Caco-2 (cell line): Measurements from ENCODE around the gene FGG. TPM values are rescaled to one million over a fixed set of nuclear protein-coding genes. Genes with fewer than 3 reads are reported as not detected.
A peak's percentile ranks its signal among the peaks of the same experiment; 100 is the strongest.
"Not testable (repeated sequence)": the region's sequence is repeated elsewhere in the genome, so short reads cannot be mapped to it uniquely, and the experiment has no call there.

Experiments used
- BruUV-seq: library from RNA; stranded (reverse); fragments of 400-500 nt; replicated peaks from 2 replicates; lab custom pipeline; 2021; lab: Mats Ljungman, UMichigan
- CTCF ChIA-PET: fragments of 300-600 bp; sonication (Branson Sonifier 250); formaldehyde crosslinking; loops from one replicate; lab custom pipeline; 2022; ENCODE audit warnings: antibody characterized with exemption; lab: Charles Lee
- POLR2A ChIA-PET: fragments of 300-600 bp; sonication (Branson Sonifier 250); formaldehyde crosslinking; loops from one replicate; lab custom pipeline; 2022; ENCODE audit warnings: antibody characterized with exemption; lab: Charles Lee
- DNase-seq, 2 experiments: peaks; one replicate each; pipeline versions ENCODE4 v3.0.0 to v3.0.0-alpha.2; 2020 to 2022
- H3K27me3 ChIP-seq: replicated peaks from 2 replicates; pipeline ENCODE4 v1.6.0; 2011; ENCODE audit warnings: low read length; ENCODE audit not compliant: control insufficient read depth, insufficient read depth
- H3K36me3 ChIP-seq: 2 replicates; pipeline ENCODE4 v1.5.1; 2011; ENCODE audit warnings: low read length; ENCODE audit not compliant: control insufficient read depth, insufficient read depth
- H3K4me1 ChIP-seq: fragments of 250-450 bp; sonication (Bioruptor Pico); 2 replicates; pipeline ENCODE4 v1.5.1; 2020; ENCODE audit warnings: mild to moderate bottlenecking
- H3K4me3 ChIP-seq: 2 replicates; pipeline ENCODE4 v1.5.1; 2011; ENCODE audit warnings: low read depth, mild to moderate bottlenecking, control low read depth, low read length
- H3K9me3 ChIP-seq: fragments of 250-450 bp; sonication (Bioruptor Pico); 2 replicates; pipeline ENCODE4 v1.5.1; 2020; ENCODE audit warnings: mild to moderate bottlenecking, moderate library complexity
- H3K27ac Mint-ChIP-seq: one replicate; pipeline ENCODE4 v1.8.0; 2022; ENCODE audit warnings: mixed read lengths; ENCODE audit not compliant: unreplicated experiment
- H3K27me3 Mint-ChIP-seq: one replicate; pipeline ENCODE4 v1.8.0; 2022; ENCODE audit warnings: mixed read lengths; ENCODE audit not compliant: insufficient read depth, unreplicated experiment
- H3K36me3 Mint-ChIP-seq: one replicate; pipeline ENCODE4 v1.8.0; 2022; ENCODE audit warnings: mild to moderate bottlenecking, mixed read lengths; ENCODE audit not compliant: insufficient read depth, unreplicated experiment
- H3K4me1 Mint-ChIP-seq: one replicate; pipeline ENCODE4 v1.8.0; 2022; ENCODE audit warnings: low read depth, mixed read lengths; ENCODE audit not compliant: unreplicated experiment
- H3K4me3 Mint-ChIP-seq: one replicate; pipeline ENCODE4 v1.8.0; 2022; ENCODE audit warnings: mild to moderate bottlenecking, moderate library complexity, mixed read lengths; ENCODE audit not compliant: unreplicated experiment
- H3K9me3 Mint-ChIP-seq: one replicate; pipeline ENCODE4 v1.8.0; 2022; ENCODE audit warnings: mixed read lengths; ENCODE audit not compliant: unreplicated experiment
- intact Hi-C: fragments of 100-400 bp; cut with micrococcal nuclease; formaldehyde crosslinking; loops from one replicate; pipeline ENCODE4 v1.10.0; 2022; ENCODE audit not compliant: unreplicated experiment
- total RNA-seq: library from RNA; stranded (reverse); gene quantifications from 2 replicates; pipeline ENCODE4 v1.2.3, GENCODE V29; 2022
- TF ChIP-seq, protein P1 (sequence below), 2 experiments: fragments of 200-600 bp in 1 of 2; IDR thresholded peaks; 1 replicate in 1 of 2; 2 replicates in 1 of 2; pipeline versions ENCODE4 v1.5.1 to v1.8.0; 2011 to 2022; ENCODE audit warnings: antibody characterized with exemption in 1 of 2, control low read depth in 1 of 2, inconsistent platforms in 1 of 2, low read depth in 1 of 2, low read length in 1 of 2, mild to moderate bottlenecking in 1 of 2, moderate library complexity in 1 of 2; ENCODE audit not compliant: insufficient read depth in 1 of 2, severe bottlenecking in 1 of 2, unreplicated experiment in 1 of 2

Gene FGG
- total RNA-seq, 1 experiment from 2014 or later = 121 TPM

GRCh38 chr4:154602404-154603020 lies 9.9 kb downstream of the FGG start:
- Histone ChIP-seq H3K9me3 (no peaks in the 10 kb centered on the region), H3K4me3 (no peak overlapping the region), H3K4me1 (peaks cover 14% of the 10 kb centered on the region), H3K27me3 (no peaks in the 10 kb centered on the region), H3K36me3 (peaks cover 3% of the 10 kb centered on the region)
- Mint-ChIP-seq H3K4me1 (peaks cover 32% of the 10 kb centered on the region), H3K27ac (no peak overlapping the region), H3K4me3 (no peak overlapping the region), H3K36me3 (peaks cover 6% of the 10 kb centered on the region), H3K9me3 (peaks cover 11% of the 10 kb centered on the region), H3K27me3 (no peaks in the 10 kb centered on the region)
- intact Hi-C loops = no loop called here
- no TSS peak for BruUV-seq
- POLR2A ChIA-PET = no interaction called here
- CTCF ChIA-PET = interaction anchor here (1.3 kb wide), 1 partner anchor 42 kb away, joined by 3 read pairs; no protein-coding TSS in a partner anchor
- DNase-seq = no peak
- TF ChIP-seq, protein P1, sequence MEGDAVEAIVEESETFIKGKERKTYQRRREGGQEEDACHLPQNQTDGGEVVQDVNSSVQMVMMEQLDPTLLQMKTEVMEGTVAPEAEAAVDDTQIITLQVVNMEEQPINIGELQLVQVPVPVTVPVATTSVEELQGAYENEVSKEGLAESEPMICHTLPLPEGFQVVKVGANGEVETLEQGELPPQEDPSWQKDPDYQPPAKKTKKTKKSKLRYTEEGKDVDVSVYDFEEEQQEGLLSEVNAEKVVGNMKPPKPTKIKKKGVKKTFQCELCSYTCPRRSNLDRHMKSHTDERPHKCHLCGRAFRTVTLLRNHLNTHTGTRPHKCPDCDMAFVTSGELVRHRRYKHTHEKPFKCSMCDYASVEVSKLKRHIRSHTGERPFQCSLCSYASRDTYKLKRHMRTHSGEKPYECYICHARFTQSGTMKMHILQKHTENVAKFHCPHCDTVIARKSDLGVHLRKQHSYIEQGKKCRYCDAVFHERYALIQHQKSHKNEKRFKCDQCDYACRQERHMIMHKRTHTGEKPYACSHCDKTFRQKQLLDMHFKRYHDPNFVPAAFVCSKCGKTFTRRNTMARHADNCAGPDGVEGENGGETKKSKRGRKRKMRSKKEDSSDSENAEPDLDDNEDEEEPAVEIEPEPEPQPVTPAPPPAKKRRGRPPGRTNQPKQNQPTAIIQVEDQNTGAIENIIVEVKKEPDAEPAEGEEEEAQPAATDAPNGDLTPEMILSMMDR (IDR thresholded peaks at IDR 0.05; ENCODE audit: insufficient read depth in 1 of 2, low read depth in 1 of 2, low read length in 1 of 2, severe bottlenecking in 1 of 2, unreplicated experiment in 1 of 2) = no peak

DNA sequence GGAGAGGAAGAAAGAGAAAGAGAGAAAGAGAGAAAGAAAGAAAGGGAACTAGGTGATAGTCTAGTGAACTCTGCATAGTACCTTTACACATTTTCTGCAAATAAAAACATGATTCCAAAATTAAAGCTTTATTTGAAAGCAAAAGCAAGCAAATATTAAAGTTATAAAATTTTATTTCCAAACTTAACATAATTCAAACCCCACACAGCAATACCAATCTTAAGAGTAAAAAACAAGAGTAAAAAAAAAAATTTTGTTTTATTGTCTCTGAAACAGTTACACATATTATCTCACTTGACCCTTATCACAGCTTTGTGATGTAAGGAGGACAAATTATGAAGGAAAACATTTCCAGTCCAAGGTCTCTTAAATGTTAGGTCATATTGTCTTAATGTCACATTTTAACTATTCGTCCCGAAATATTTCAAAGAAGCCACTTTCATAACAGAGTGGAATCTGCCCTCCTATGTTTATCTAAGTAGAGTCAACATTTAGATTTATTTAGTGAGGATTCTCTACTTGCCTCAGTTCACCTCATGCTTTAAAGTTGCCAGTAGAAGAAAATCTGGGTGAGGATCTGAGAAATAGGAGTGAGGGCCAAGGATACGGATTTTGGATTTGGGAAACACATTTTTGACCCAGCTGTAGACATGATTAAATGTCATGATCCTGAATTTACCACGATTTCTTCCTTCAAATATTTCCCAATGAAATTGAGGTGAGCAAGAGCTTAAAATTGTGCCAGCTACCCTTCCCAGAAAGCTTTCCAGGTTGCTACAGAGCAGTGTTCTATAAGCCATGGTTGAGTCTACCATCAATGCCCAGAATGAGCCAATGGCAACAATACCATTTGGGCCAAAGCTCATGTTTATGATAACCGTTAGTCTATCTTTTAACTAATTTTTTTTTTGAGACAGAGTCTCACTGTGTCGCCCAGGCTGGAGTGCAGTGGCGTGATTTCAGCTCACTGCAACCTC lies 14.4 kb downstream of the FGG start:
- H3K9me3 Mint-ChIP-seq = peaks cover 11% of the 10 kb centered on the region
- no TSS peak for BruUV-seq
- intact Hi-C loops = loop anchor here (1.0 kb wide), 4 partner anchors 8 to 38 kb away; partner anchors contain the start of gene FGA
- CTCF ChIA-PET = interaction anchor here (1.0 to 2.0 kb wide), 3 partner anchors 20 to 46 kb away, joined by 3 to 21 read pairs (median 7); no protein-coding TSS in a partner anchor
- H3K36me3 Mint-ChIP-seq = no peaks in the 10 kb centered on the region
- peak overlapping the region; percentile 12 for H3K4me3 Mint-ChIP-seq
- H3K4me1 Mint-ChIP-seq = peaks cover 60% of the 10 kb centered on the region
- H3K36me3 ChIP-seq = no peaks in the 10 kb centered on the region
- H3K27me3 Mint-ChIP-seq = no peaks in the 10 kb centered on the region
- POLR2A ChIA-PET = interaction anchor here (0.7 kb wide), 1 partner anchor 21 kb away, joined by 3 read pairs; no protein-coding TSS in a partner anchor
- no peak overlapping the region for H3K4me3 ChIP-seq
- DNase-seq = peak in 1 of 2 experiments; percentile 33
- H3K27ac Mint-ChIP-seq = peak overlapping the region; percentile 14
- TF ChIP-seq, protein P1 (IDR thresholded peaks at IDR 0.05; ENCODE audit: insufficient read depth in 1 of 2, low read depth in 1 of 2, low read length in 1 of 2, severe bottlenecking in 1 of 2, unreplicated experiment in 1 of 2) = no peak
- no peaks in the 10 kb centered on the region for H3K27me3 ChIP-seq
- H3K4me1 ChIP-seq = peaks cover 39% of the 10 kb centered on the region
- no peaks in the 10 kb centered on the region for H3K9me3 ChIP-seq

DNA sequence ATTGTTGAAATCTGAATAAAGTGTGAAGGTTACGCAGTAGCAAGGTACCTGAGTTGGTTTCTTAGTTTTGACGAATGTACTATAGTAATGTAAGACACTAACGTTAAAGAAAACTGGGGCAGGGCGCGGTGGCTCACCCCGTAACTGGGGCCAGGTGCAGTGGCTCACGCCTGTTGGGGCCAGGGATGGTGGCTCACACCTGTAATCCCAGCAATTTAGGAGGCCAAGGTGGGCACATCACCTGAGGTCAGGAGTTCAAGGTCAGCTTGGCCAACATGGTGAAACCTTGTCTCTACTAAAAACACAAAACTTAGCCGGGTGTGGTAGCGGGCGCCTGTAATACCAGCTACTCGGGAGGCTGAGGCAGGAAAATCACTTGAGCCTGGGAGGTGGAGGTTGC lies 15.2 kb downstream of the FGG start:
- BruUV-seq, H3K27me3 ChIP-seq, H3K36me3 ChIP-seq, H3K36me3 Mint-ChIP-seq, intact Hi-C loops, H3K4me3 ChIP-seq, DNase-seq, H3K27me3 Mint-ChIP-seq, H3K9me3 ChIP-seq: not testable (repeated sequence)
- peak overlapping the region; percentile 12 for H3K4me3 Mint-ChIP-seq
- peaks cover 11% of the 10 kb centered on the region for H3K9me3 Mint-ChIP-seq
- H3K4me1 ChIP-seq = peaks cover 39% of the 10 kb centered on the region
- ChIA-PET CTCF (interaction anchor here (1.0 to 2.0 kb wide), 3 partner anchors 21 to 46 kb away, joined by 3 to 21 read pairs (median 7); no protein-coding TSS in a partner anchor), POLR2A (interaction anchor here (0.7 kb wide), 1 partner anchor 21 kb away, joined by 3 read pairs; no protein-coding TSS in a partner anchor)
- H3K4me1 Mint-ChIP-seq = peaks cover 55% of the 10 kb centered on the region
- H3K27ac Mint-ChIP-seq = peak overlapping the region; percentile 14
